Stimulated activated CD8-positive, alpha-beta memory T cell treated with anti-CD3 and anti-CD28 coated beads, Interleukin-15, amount 100 ng/mL, for 4 hours (primary cell): ENCODE measurements around the gene SH3TC2.
"Not testable (repeated sequence)": the region's sequence is repeated elsewhere in the genome, so short reads cannot be mapped to it uniquely, and the experiment has no call there.

Source experiments
- DNase-seq, 2 donors: peaks; one replicate each; pipeline ENCODE4 v3.0.0-alpha.2; 2020; ENCODE audit warnings: low read depth in 2 of 2

SH3TC2 gene

DNA sequence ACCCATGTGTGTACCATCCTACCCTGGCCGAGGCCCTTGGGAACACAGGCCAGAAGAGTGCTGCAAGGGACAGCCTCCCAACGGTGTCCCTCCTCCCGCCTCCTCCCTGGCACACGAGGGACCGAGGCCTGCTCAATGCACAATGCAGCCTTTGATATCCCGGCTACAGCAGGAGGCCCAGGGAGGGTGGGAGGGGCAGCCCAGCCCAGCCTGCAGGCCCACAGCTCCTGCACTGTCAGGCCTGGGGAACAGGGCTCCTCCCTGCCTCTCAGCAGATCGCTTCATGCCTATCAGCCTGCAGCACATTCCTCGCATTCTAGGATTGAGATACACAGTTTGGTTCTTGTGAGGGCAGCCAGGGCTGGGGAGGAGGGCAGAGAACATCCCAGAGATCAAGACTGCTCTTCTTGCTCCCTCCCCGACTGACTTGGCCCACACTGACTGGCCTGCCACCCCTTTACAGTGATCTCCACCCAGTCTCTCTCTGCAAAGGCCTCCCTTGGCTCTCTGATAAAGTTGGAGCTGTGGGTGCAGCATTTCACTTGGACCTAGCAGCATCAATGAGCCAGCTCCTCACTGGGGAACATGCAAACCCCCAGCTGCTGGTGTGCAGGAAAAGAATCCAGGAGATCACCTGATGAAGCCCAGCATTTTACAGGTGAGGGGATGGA is at the start of gene SH3TC2:
Gene SH3TC2 (minus strand): TSS at position 46 of the 671 bp plus-strand sequence. CDS start 40 bp downstream, at position 6.
- DNase-seq = no peak

DNA sequence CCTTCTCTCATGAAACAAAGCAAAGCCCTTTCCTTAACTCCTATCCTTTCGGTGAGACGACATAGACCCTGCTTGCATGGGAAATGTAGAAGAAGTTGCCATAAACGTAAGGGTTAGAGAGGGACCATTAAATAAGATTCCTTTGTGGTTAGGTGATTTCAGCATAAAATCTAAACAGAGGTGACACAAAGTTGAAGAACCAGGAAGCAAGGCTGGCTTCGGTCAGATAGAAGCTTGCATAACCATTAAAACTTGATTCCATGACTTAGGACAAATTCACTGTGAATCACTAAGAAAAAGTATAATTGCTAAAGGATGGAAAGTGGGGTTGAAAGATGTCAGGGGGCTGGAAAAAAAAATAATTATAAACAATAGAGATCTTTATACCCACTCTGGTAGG is 47.5 kb upstream of the SH3TC2 start:
- no peak for DNase-seq

DNA sequence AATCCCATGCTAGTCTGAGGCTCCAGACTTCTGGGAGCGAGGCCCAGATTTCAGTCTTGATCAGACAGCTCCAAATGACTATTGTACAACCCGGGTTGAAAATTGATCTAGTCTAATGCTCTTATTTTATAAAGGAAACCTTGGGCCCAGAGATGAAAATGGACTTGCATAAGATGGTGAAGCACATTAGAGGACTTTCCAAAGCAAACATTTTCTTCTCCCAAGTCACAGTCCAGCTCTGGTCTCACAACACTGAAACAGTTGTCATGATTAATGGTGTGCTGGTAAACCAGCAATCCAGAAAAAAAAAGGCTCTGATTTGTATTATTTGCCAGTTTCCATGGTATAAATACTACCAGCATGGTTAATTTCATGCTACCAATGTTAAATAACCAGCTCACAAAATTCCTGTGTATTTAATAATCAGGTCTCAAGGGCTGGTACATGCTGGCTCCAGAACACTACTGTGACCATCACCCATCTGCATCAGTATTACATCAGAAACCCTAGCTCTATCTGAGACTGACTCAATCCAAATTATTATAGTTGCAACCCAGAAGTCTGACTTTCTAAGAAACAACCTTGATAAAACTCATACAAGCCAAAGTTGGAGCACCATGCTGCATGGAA is 45.9 kb upstream of the SH3TC2 start:
- DNase-seq = no peak

DNA sequence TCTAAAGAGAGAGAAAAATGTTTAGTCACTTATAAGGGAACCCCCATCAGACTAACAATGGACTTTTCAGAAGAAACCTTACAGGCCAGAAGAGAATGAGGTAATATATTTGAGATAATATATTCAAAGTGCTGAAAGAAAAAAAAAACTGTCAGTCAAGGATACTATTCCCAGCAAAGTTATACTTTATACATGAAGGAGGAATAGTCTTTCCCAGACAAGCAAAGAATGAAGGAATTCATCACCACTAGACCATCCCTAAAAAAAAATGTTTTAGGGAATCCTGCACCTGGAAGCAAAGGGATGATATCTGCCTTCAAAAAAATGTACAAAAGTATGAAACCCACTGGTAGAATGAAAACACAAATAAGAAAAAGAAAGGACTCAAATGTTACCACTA is 37.5 kb upstream of the SH3TC2 start:
- no peak for DNase-seq

DNA sequence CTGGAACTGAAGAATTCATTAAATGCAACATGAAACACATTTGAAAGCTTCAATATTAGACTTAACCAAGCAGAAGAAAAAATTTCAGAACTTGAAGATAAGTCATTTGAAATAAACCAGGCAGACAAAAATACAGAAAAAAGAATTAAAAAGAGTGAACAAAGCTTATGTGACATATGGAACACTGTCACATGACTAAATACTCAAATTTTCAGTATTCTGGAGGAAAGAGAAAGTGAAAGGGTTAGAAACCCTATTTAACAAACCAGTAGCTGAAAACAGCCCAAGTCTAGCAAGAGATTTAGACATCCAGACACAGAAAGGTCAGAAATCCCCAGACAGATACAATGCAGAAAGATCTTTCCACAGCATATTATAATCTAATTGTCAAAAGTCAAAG is 37.1 kb upstream of the SH3TC2 start:
- no peak for DNase-seq

DNA sequence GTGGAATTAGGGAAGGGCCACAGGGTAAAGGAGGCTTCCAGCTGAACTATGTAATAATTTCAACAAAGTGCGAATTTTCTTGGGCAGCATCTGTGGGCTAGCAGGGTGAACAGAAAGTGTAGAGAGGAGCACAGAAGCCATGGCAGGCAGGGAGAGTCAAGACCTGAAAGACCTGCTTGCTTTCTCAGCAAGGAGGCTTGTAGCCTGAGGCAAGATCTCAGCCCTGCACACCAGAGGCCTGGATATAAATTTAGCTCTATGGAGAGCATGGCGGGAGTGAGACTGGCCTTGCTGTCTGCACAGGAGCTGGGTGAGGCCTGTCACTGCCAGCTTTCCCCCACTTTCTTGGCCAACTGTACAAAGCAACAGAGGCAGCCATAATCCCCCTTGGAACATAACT is 32.1 kb upstream of the SH3TC2 start:
- no peak for DNase-seq

DNA sequence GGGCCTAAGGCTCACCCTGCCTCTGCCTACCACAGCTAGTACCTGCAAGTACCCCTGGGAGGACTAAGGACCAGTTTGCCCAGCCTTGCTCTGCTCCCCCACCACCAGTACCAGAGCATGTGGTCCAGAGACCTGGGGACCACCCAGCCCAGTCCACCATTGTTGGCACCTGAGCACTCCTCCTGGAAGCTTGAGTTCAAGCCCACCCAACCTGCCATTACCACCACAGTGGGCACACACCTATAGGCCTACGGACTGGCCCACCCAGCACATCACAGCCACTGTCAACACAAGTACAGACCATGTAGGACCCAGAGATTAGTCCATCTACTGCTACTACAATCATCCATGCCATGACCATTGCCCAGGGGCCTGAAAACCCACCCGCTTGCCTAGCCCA is 30.8 kb upstream of the SH3TC2 start:
- no peak for DNase-seq

DNA sequence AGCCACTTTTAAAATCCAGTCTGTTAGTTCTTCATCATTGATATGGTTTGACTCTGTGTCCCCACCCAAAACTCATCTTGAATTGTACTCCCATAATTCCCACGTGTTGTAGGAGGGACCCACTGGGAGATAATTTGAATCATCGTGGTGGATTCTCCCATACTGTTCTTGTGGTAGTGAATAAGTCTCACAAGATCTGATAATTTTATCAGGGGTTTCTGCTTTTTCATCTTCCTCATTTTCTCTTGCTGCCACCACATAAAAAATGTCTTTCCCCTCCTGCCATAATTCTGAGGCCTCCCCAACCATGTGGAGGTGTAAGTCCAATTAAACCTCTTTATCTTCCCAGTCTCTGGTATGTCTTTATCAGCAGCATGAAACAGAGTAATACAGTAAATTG is 26.9 kb upstream of the SH3TC2 start:
- no peak for DNase-seq

DNA sequence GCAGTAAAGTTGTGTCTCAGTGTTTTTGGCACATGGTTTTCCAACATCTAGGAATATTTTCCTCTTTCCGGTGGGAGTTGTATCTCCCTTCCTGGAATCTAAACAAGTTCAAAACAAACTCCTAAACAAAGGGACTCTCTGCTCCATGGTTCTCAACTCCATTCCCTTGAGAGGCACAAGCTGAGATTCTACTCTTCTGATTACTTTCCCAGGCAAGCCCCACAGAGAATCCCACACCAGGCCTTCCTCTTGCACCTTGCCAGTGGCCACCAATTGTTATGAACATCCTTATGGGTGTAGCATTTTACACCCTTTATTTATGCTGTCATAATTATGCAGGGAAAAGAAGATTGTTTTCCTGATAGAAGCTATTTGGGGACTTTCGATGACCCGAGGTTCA is 25.8 kb upstream of the SH3TC2 start:
- DNase-seq = no peak

DNA sequence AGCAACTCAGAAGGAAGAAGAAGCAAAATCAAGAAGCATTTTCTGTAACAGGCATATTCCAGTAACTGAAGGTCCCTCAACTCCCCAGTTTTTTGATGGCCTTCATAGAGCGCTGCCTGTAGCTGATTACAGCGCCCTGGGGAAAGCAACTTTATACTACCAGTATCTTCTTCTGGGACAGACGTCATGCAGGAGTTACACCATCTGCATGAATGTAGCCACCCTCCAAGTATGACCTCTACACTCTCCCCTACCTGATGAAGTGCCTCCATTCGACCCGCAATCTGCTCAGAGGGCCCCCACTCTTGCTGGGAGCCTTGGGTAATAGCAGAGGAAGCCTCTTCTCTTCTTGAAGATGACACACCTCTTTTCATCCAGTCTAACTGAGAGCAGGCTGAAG is 21.0 kb upstream of the SH3TC2 start:
- no peak for DNase-seq

DNA sequence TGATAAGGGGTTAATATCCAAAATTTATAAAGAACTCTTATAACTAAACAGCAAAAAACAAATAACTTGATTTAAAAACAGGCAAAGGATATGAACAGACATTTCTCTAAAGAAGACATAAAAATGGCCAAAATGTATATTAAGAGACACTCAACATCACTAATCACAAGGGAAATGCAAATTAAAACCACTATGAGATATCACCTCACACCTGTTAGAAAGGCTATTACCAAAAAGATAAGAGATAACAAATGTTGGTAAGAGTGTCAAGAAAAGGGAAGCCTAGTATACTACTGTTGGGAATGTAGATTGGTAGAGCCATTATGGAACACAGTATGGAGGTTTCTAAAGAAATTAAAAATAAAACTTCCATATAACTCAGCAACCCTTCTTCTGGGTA is 19.4 kb upstream of the SH3TC2 start:
- no peak for DNase-seq

DNA sequence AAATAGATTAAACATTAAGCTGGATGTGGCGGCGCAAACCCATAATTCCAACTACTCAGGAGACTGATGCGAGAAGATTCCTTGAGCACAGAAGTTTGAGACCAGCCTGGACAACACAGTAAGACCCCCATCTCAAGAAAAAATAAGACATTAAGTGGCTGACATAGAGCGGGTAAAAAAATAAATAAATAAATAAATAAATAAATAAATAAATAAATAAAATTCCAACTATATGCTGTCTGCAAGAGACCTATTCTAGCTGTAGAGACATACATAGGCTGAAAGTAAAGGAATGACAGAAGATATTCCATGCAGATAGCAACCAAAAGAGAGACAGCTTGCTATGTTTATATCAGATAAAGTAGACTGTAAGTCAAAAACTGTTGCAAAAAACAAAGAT is 17.4 kb upstream of the SH3TC2 start:
- no peak for DNase-seq

DNA sequence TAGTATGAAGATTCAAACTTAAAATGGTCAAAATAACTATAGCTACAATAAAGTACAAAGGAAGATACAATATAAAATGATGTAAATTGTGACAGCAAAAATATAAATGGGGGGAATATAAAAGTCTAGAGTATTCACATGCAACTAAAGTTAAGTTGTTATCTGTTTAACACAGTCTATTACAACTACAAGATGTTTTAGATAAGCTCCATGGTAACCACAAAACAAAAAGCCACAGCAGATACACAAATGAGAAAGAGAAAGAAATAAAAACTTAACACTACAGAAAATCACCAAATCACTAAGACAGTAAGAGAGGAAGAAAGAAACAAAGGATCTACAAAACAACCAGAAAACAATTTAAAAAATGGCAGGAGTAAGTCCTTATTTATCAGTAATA is 17.0 kb upstream of the SH3TC2 start:
- DNase-seq = no peak

DNA sequence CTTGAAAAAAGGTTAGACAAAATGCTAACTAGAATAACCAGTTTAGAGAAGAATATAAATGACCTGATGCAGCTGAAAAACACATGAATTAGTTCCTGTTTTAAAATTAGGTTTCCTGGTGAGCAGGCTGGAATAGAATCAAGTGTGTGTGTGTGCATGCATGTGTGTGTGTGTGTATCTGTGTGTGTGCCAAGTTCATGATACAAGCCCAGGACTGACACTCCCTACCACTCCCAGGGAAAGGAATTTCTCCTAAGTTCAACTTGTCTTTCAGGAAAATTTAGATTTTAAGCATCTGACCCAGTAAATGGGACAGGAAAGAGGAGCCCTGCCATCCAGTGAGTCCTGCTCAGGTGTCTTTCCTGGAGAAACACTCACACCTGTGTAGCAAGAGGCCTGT is 11.2 kb upstream of the SH3TC2 start:
- not testable (repeated sequence) for DNase-seq

DNA sequence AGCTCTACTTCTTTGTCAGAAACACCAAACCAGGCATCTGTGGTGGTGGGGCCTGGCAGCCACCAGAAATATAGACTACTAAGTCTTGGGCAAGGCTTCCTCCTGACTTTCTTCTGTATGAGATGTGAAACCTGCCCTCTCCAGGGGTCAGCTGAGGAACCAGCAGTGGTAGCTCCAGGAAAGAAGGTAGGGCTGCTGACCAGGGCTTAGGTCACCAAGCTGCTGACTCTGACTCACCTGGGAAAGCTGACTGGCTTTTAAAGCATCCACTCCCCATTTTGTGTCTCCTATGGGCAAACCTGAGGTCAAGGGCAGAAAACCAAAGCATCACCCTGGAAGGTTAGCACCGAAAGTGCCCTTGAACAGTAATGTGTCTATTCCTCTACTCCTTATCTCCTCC is 10.4 kb upstream of the SH3TC2 start:
- no peak for DNase-seq

DNA sequence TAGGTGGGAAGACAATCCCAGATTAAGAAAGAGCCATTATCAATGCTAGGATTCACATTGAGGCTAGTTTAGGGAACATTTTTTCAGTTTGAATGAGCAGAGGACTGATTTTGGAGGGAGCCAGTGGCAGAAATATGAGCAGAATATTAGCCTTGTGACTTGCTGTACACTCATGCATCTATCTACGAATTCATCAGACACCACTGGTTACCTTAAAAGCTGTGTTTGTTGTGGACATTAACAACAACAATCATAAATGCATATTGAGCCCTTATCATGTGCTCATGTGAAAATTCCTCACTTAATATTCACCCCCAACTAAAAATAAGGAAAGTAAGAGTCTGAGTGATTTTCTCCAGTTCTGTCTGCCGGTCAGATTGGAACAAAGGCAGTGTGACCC is 9.9 kb upstream of the SH3TC2 start:
- no peak for DNase-seq

DNA sequence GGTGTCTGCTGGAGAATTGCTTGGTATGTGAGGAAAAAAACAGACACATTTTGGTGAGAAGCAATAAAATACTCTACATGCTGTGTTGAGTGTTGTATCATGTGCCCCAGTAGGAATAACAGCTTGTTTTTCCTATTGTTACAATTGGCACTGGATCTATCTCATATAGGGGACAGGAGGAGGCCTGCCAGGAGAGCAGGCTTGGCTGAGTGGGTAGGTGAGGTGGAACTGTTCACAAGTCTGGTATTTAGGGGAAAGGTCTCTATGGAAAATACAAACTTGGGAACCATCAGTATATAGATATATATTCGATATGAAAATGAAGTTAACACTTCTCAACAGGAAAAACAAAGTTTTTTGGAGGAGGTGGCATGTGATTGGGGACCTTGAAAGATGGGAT is 9.5 kb upstream of the SH3TC2 start:
- no peak for DNase-seq

DNA sequence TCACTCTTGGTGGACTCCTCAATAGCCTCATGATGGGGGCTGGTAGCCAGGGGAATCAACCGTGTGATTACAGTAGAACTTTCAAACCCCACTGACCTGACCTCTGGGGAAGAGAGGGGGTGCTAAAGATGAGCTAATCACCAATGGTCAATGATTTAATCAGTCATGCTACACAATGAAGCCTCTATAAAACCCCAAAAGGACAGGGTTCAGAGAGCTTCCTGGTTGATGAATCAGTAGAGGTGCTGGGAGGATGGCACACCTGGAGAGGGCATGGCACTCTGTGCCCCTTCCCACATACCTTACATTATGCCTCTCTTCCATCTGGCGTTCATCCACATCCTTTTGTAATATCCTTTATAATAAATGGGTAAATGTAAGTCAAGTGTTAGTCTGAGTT is 8.9 kb upstream of the SH3TC2 start:
- DNase-seq = no peak

DNA sequence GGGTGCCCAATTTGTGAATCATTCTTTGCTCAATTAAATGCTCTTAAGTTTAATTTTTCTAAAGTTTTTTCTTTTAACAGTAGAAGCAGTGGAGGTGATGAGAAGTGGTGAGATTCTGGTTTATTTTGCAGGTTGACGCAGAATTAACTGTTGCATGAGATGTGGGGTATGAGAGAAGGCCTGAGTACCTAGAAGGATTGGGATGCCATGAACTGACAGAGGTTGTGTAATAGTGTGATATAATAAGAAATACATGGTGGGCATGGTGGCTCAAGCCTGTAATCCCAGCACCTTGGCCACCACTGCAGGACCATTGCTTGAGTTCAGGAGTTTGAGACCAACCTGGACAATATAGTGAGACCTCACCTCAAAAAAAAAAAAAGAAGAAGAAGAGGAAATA is 8.4 kb upstream of the SH3TC2 start:
- DNase-seq = no peak

DNA sequence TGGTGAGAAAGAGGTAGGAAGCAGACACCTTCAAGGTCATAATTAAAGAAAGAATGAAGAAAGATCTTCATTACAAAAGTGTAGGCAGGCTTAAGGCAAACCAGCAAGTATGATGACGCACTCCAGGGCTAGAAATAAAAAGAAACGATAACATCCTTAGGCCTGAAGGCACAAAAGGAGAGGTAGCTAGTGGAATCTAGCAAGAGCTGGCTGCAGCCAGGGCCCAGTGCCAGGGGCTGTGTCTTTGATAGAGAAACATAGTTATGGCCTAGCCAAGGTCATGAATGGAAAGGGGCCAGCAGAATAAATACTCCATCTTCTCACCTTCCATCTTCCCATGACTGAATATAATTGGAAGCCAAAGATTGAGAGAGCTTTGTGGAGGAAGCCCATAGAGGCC is 6.8 kb upstream of the SH3TC2 start:
- no peak for DNase-seq

DNA sequence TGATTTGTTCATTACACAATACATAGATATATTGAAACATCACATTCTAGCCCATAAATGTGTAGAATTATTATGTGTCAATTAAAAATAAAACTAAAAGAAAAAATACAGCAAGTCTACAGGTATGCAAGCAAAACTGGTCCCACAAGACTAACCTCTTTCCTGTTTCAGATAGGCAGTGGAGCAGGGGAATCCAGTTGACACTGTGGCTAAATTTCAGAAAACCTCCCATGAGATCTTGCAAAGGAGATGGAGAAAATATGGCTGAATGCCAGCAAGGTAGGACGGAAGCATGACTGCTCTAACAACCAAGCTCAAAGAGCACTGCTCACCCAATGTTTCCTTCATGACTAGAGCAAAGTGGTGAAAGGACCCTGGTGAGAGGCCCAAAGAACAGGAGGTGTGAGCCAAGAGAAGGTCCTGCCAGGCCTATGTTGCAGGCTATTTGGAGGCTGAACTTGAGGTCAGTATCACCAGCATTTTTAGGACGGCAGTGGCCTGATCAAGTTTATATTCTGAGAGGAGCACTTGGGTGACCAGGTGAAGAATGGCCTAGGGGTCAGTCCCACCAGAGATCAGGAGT is 1.1 kb upstream of the SH3TC2 start:
- DNase-seq = no peak

DNA sequence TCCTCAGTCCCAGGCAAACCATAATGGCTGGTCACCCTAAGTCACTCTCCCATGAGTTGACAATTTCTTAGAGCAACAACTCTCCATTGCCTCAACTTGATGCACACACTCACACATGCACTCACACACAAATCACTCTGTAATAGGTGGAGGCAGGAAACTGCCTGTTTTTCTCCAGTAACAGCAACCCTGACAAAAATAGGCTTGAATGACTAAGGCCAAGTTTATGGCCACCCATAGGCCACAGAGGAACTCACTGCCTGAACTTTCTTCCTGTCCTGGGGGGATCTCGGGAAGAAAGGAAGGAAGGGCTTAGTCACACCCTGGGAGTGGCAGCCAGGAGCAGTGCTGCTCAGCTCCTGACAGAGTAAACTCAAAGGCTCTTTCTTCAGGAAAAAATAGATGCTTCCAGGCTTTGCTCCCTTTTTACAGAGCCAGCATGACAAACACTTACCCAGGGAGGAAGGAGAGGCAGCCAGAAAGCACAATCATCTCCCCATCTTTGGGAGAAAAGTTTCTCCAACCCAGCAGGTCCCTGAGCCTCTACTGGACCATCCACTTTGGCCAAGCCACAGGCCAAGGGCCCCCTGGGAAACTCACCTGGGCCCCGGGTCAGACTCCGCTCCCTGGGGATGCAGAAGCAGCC is 368 bp downstream of the SH3TC2 start:
- DNase-seq = no peak

DNA sequence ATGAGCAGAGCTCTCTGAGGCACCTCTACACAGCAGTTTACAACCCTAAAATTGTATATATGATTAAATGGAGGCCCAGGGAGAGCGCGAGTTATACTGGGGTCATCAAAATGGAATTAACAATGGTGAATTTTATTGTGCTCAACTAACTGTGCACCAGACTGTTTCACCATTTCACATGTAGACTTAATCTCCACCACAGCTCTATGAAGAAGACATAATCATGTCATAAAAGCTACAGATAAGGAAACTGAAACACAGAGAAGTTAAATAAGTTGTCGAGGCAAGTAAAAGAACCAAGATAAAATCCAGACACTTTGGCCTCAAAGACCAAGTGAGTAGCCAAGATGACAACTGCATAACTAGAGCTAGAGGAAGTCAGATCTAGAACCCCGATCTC is 1.5 kb downstream of the SH3TC2 start:
- no peak for DNase-seq
